ENCODE results near the gene CLC. TPM values are rescaled to one million over a fixed set of nuclear protein-coding genes. Genes with fewer than 3 reads are reported as not detected.

The CLC gene
- total and polyA plus RNA-seq, 2 donors (not counting 1 experiment from before 2014, with no cell fraction given): 0.33 TPM; not detected in 1

- Histone ChIP-seq H3K4me2 (replicated peaks; ENCODE audit: low read depth, low read length, poor library complexity, severe bottlenecking) (no peak overlapping the region), H3K9me3 (ENCODE audit: control extremely low read depth in 1 of 3, control insufficient read depth in 2 of 3, insufficient read depth in 1 of 3, low read length in 2 of 3) (peaks cover 0 to 1% (median 0%) of the 10 kb centered on the region in 3 donors), H3K79me2 (ENCODE audit: control insufficient read depth, insufficient read depth, low read length) (no peaks in the 10 kb centered on the region), H3K9ac (ENCODE audit: low read length) (no peak overlapping the region), H4K20me1 (ENCODE audit: control insufficient read depth, insufficient read depth, low read length, poor library complexity, severe bottlenecking) (no peaks in the 10 kb centered on the region), H3K27ac (ENCODE audit: low read length in 2 of 2) (no peak overlapping the region), H3K36me3 (replicated peaks in 1 of 2; ENCODE audit: control extremely low read depth in 1 of 2, control insufficient read depth in 1 of 2, extremely low read depth in 1 of 2, insufficient read depth in 2 of 2, low read length in 1 of 2) (no peaks in the 10 kb centered on the region), H3K4me1 (ENCODE audit: control insufficient read depth in 2 of 2, insufficient read depth in 2 of 2, low read length in 2 of 2) (no peaks in the 10 kb centered on the region), H3K27me3 (replicated peaks in 1 of 4; ENCODE audit: control extremely low read depth in 1 of 4, control insufficient read depth in 3 of 4, insufficient read depth in 4 of 4, low read length in 3 of 4) (peaks cover 0 to 14% (median 10%) of the 10 kb centered on the region in 4 experiments), H2AFZ (ENCODE audit: insufficient read depth, low read depth, low read length, poor library complexity, severe bottlenecking) (no peak overlapping the region), H3K4me3 (ENCODE audit: control extremely low read depth in 1 of 5, extremely low read depth in 1 of 5, insufficient read depth in 1 of 5, low read depth in 2 of 5, low read length in 4 of 5) (no peak overlapping the region)
- CTCF ChIA-PET: interaction anchor here (1.5 kb wide), 1 partner anchor 15 kb away, joined by 5 read pairs; no protein-coding TSS in a partner anchor
- no peaks in the 10 kb centered on the region for H3K9me3 Mint-ChIP-seq (ENCODE audit: insufficient read depth)
- peaks cover 42% of the 10 kb centered on the region for H3K27me3 Mint-ChIP-seq
- H3K4me1 Mint-ChIP-seq: no peaks in the 10 kb centered on the region
- DNase-seq (no peak), ATAC-seq (ENCODE audit: low read depth) (no peak)
- no peak overlapping the region for H3K4me3 Mint-ChIP-seq
- no peak overlapping the region for H3K27ac Mint-ChIP-seq
- POLR2A ChIA-PET: no interaction called here
- TF ChIP-seq EZH2 (IDR thresholded peaks at IDR 0.05; ENCODE audit: borderline replicate concordance, insufficient read depth, low read depth, low read length, poor library complexity, severe bottlenecking): no peak
- WGBS (ENCODE audit: insufficient coverage): 83% methylated on average over 5 of the region's 5 CpGs
- intact Hi-C loops (cut with micrococcal nuclease): no loop called here
Observed at GRCh38 chr19:39749981-39750380, 12.2 kb upstream of the CLC start.

- no peaks in the 10 kb centered on the region for H3K9me3 Mint-ChIP-seq (ENCODE audit: insufficient read depth)
- Histone ChIP-seq H3K4me2 (replicated peaks; ENCODE audit: low read depth, low read length, poor library complexity, severe bottlenecking) (no peak overlapping the region), H3K36me3 (replicated peaks in 1 of 2; ENCODE audit: control extremely low read depth in 1 of 2, control insufficient read depth in 1 of 2, extremely low read depth in 1 of 2, insufficient read depth in 2 of 2, low read length in 1 of 2) (no peaks in the 10 kb centered on the region), H3K9ac (ENCODE audit: low read length) (no peak overlapping the region), H3K4me1 (ENCODE audit: control insufficient read depth in 2 of 2, insufficient read depth in 2 of 2, low read length in 2 of 2) (no peaks in the 10 kb centered on the region), H3K27me3 (replicated peaks in 1 of 4; ENCODE audit: control extremely low read depth in 1 of 4, control insufficient read depth in 3 of 4, insufficient read depth in 4 of 4, low read length in 3 of 4) (peaks cover 0 to 31% (median 17%) of the 10 kb centered on the region in 4 experiments), H3K9me3 (ENCODE audit: control extremely low read depth in 1 of 3, control insufficient read depth in 2 of 3, insufficient read depth in 1 of 3, low read length in 2 of 3) (no peaks in the 10 kb centered on the region), H3K4me3 (ENCODE audit: control extremely low read depth in 1 of 5, extremely low read depth in 1 of 5, insufficient read depth in 1 of 5, low read depth in 2 of 5, low read length in 4 of 5) (no peak overlapping the region), H3K27ac (ENCODE audit: low read length in 2 of 2) (no peak overlapping the region), H3K79me2 (ENCODE audit: control insufficient read depth, insufficient read depth, low read length) (no peaks in the 10 kb centered on the region), H4K20me1 (ENCODE audit: control insufficient read depth, insufficient read depth, low read length, poor library complexity, severe bottlenecking) (no peaks in the 10 kb centered on the region), H2AFZ (ENCODE audit: insufficient read depth, low read depth, low read length, poor library complexity, severe bottlenecking) (no peak overlapping the region)
- ChIA-PET POLR2A (no interaction called here), CTCF (no interaction called here)
- no peaks in the 10 kb centered on the region for H3K4me1 Mint-ChIP-seq
- peaks cover 64% of the 10 kb centered on the region for H3K27me3 Mint-ChIP-seq
- no peak overlapping the region for H3K4me3 Mint-ChIP-seq
- intact Hi-C loops (cut with micrococcal nuclease): no loop called here
- WGBS (ENCODE audit: insufficient coverage): 65% methylated on average over 2 of the region's 4 CpGs
- DNase-seq (no peak), ATAC-seq (ENCODE audit: low read depth) (no peak)
- no peak overlapping the region for H3K27ac Mint-ChIP-seq
- TF ChIP-seq EZH2 (IDR thresholded peaks at IDR 0.05; ENCODE audit: borderline replicate concordance, insufficient read depth, low read depth, low read length, poor library complexity, severe bottlenecking): no peak
- TF ChIP-seq CTCF (IDR thresholded peaks at IDR 0.05): no peak
Observed at GRCh38 chr19:39746836-39747529, 9.2 kb upstream of the CLC start.
